Epithelial cell of proximal tubule (primary cell): ENCODE results near the gene ABHD17C. TPM values are rescaled to one million over a fixed set of nuclear protein-coding genes. Genes with fewer than 3 reads are reported as not detected.

Source experiments
- DNase-seq: peaks from one replicate; pipeline ENCODE4 v3.0.0-alpha.2; 2011; ENCODE audit warnings: low read depth
- H3K4me3 ChIP-seq: 2 replicates; pipeline ENCODE4 v1.5.1; 2011; ENCODE audit warnings: low read depth, mild to moderate bottlenecking, low read length
- total RNA-seq: library from RNA; depleted of rRNA; stranded (reverse); fragments of >200 nt; gene quantifications from 2 replicates; pipeline ENCODE4 v1.2.3, GENCODE V29; 2015
- TF ChIP-seq, protein P1 (sequence below): conservative IDR thresholded peaks from 2 replicates; pipeline ENCODE4 v1.5.1; 2012; ENCODE audit warnings: low read depth, mild to moderate bottlenecking, low read length

The ABHD17C gene
- total RNA-seq, 1 donor from 2014 or later: 4.5 TPM

DNA sequence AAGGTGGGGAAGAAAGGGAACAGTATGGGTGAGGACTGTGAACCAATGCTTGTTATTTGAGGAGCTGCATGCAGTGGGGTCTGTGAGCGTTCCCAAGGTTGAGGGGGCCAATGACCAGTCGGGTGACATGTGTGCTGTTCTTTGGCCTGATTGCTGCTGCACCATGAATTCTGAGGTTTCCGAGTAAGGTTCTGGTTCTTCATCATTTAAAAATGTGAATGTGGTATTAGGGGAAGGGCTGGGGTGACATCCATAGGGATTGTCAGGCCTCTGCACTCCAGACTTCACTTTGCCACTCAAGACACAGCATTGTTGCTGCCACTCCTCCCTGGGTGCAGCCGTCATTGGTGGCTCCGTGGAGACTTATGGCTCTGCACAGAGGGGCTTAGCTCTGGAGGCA, 32.5 kb downstream of the ABHD17C start:
- DNase-seq: no peak
- no peak overlapping the region for H3K4me3 ChIP-seq
- TF ChIP-seq, protein P1, sequence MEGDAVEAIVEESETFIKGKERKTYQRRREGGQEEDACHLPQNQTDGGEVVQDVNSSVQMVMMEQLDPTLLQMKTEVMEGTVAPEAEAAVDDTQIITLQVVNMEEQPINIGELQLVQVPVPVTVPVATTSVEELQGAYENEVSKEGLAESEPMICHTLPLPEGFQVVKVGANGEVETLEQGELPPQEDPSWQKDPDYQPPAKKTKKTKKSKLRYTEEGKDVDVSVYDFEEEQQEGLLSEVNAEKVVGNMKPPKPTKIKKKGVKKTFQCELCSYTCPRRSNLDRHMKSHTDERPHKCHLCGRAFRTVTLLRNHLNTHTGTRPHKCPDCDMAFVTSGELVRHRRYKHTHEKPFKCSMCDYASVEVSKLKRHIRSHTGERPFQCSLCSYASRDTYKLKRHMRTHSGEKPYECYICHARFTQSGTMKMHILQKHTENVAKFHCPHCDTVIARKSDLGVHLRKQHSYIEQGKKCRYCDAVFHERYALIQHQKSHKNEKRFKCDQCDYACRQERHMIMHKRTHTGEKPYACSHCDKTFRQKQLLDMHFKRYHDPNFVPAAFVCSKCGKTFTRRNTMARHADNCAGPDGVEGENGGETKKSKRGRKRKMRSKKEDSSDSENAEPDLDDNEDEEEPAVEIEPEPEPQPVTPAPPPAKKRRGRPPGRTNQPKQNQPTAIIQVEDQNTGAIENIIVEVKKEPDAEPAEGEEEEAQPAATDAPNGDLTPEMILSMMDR: no peak

- DNase-seq: no peak
- no peak overlapping the region for H3K4me3 ChIP-seq
- TF ChIP-seq, protein P1: no peak
Measured at GRCh38 chr15:80730387-80730786, 35.3 kb downstream of the ABHD17C start.

GRCh38 chr15:80730926-80731325, 35.8 kb downstream of the ABHD17C start:
- no peak overlapping the region for H3K4me3 ChIP-seq
- no peak for DNase-seq
- TF ChIP-seq, protein P1: no peak

- H3K4me3 ChIP-seq: no peak overlapping the region
- TF ChIP-seq, protein P1: no peak
- DNase-seq: no peak
Measured at GRCh38 chr15:80732167-80732566, 37.1 kb downstream of the ABHD17C start.

GRCh38 chr15:80732818-80733217, 37.7 kb downstream of the ABHD17C start:
- no peak overlapping the region for H3K4me3 ChIP-seq
- no peak for DNase-seq
- TF ChIP-seq, protein P1: no peak

DNA sequence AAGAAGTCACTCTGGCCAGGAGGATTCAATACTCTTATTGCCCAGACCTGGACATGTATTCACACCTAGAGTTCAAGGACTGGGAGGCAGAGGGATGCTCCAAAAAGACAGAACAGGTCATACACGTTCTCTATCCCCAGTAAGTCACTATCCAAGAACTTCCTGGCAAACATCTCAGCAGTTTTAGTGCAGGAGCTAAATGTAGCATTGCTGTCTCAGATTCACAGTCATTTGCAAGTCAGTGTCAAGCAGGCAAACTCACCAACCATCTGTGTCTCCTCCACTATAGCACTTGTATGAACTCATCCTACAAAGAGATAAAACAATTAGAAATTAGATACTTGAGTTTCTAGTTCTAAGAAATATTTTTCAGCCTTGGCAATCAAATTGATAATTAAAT, 38.4 kb downstream of the ABHD17C start:
- no peak for DNase-seq
- TF ChIP-seq, protein P1: no peak
- no peak overlapping the region for H3K4me3 ChIP-seq

GRCh38 chr15:80735344-80735743, 40.2 kb downstream of the ABHD17C start:
- DNase-seq: no peak
- TF ChIP-seq, protein P1: no peak
- no peak overlapping the region for H3K4me3 ChIP-seq
